ENCODE data around the gene IZUMO1R. TPM values are rescaled to one million over a fixed set of nuclear protein-coding genes. Genes with fewer than 3 reads are reported as not detected.

The IZUMO1R gene
- total RNA-seq, 6 experiments from 2014 or later: not detected

DNA sequence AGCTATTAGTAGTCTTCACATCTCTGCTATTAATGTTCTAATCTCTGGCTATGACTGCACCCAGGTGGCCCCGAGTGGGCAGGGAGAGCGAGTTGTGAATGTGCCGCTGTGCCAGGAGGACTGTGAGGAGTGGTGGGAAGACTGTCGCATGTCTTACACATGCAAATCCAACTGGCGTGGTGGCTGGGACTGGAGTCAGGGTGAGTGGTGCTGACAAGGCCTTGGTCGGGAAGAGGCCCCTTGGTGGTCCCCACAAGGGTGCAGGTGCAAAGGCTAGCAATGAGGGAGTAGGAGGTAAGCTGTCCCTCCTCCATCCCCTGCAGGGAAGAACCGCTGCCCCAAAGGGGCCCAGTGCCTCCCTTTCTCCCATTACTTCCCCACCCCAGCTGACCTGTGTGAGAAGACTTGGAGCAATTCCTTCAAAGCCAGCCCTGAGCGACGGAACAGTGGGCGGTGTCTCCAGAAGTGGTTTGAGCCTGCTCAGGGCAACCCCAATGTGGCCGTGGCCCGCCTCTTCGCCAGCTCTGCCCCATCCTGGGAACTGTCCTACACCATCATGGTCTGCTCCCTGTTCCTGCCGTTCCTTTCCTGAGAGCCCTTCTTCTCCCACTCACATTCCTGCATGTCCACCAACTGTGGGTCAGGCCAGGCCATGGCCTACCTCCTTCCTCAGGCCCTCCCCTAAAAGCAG lies 2.9 kb downstream of the IZUMO1R start:
- TF ChIP-seq POLR2A (IDR thresholded peaks at IDR 0.05) (no peak), CTCF (IDR thresholded peaks at IDR 0.05) (no peak)
- intact Hi-C loops (cut with DNase I): no loop called here
- Histone ChIP-seq H3K27me3 (no peaks in the 10 kb centered on the region), H3K36me3 (no peaks in the 10 kb centered on the region), H3K4me3 (no peak overlapping the region), H3K9me3 (no peaks in the 10 kb centered on the region), H3K27ac (no peak overlapping the region), H3K4me1 (no peaks in the 10 kb centered on the region)
- ATAC-seq: no peak
- no peak for DNase-seq
- WGBS (ENCODE audit: insufficient coverage, low coverage, low lambda C conversion rate, missing lambda C conversion rate): 86% methylated on average over 8 of the region's 14 CpGs

DNA sequence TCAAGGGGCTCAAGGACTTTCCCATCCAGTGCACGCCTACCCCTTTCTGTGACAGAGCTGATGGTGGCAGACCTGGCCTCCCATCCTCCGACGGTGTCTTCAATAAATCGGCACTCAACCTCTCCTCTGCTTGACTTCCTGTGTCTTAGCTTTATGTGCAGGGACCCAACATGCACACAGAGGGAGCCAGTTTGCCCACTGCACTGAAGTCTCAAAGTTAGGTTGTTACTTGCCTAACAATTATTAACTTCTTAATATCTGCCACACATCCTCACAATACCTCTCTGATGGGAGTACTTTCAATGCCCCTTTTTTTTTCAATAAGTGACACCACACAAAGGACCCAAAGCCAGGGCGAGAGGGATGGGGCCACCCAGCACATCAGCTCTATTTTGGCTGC lies 3.6 kb downstream of the IZUMO1R start:
- H3K36me3 ChIP-seq: no peaks in the 10 kb centered on the region
- intact Hi-C loops (cut with DNase I): no loop called here
- no peak overlapping the region for H3K27ac ChIP-seq
- no peaks in the 10 kb centered on the region for H3K4me1 ChIP-seq
- DNase-seq (no peak), ATAC-seq (no peak)
- no peaks in the 10 kb centered on the region for H3K9me3 ChIP-seq
- no peak overlapping the region for H3K4me3 ChIP-seq
- 65% methylated on average over 5 of the region's 5 CpGs for WGBS (ENCODE audit: insufficient coverage, low coverage, low lambda C conversion rate, missing lambda C conversion rate)
- TF ChIP-seq POLR2A (IDR thresholded peaks at IDR 0.05) (no peak), CTCF (IDR thresholded peaks at IDR 0.05) (no peak)
- no peaks in the 10 kb centered on the region for H3K27me3 ChIP-seq

DNA sequence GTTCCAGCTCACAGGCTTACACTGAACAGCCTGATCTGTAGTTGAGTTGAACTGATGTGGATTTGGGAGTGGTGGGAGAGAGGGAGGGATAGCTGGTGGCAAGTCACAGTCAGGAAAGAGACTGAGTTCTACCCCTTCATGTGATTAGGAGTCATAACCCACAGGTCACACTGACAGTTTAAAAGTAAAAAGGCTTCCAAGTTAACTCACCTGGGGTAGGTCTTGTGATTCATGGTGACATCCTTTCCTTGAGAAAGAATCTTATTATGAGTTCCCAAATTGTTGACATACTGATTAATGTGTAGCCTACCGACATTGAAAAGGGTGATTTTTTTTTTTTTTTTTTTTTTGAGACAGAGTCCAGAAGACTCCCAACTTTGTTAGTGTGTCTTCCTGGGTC lies 5.4 kb downstream of the IZUMO1R start:
- Histone ChIP-seq H3K27me3 (no peaks in the 10 kb centered on the region), H3K9me3 (no peaks in the 10 kb centered on the region), H3K36me3 (no peaks in the 10 kb centered on the region), H3K4me1 (no peaks in the 10 kb centered on the region), H3K27ac (no peak overlapping the region), H3K4me3 (no peak overlapping the region)
- no peak for TF ChIP-seq CTCF (IDR thresholded peaks at IDR 0.05)
- TF ChIP-seq POLR2A (IDR thresholded peaks at IDR 0.05): no peak
- no peak for DNase-seq
- ATAC-seq: no peak
- intact Hi-C loops (cut with DNase I): no loop called here
- WGBS (ENCODE audit: insufficient coverage, low coverage, low lambda C conversion rate, missing lambda C conversion rate): 22% methylated on average over 1 of the region's 1 CpG

GRCh38 chr11:94310191-94310875 lies 6.0 kb downstream of the IZUMO1R start:
- Histone ChIP-seq H3K27ac (no peak overlapping the region), H3K27me3 (no peaks in the 10 kb centered on the region), H3K9me3 (no peaks in the 10 kb centered on the region), H3K36me3 (no peaks in the 10 kb centered on the region), H3K4me3 (no peak overlapping the region), H3K4me1 (no peaks in the 10 kb centered on the region)
- WGBS (ENCODE audit: insufficient coverage, low coverage, low lambda C conversion rate, missing lambda C conversion rate): 48% methylated on average over 5 of the region's 5 CpGs
- ATAC-seq (no peak), DNase-seq (no peak)
- no peak for TF ChIP-seq POLR2A (IDR thresholded peaks at IDR 0.05)
- TF ChIP-seq CTCF (IDR thresholded peaks at IDR 0.05): no peak
- intact Hi-C loops (cut with DNase I): no loop called here

All from right lobe of liver (tissue), 6 donors.